Thymus (tissue), 11 donors: ENCODE data around the gene CCDC38. TPM values are rescaled to one million over a fixed set of nuclear protein-coding genes. Genes with fewer than 3 reads are reported as not detected.
"Not testable (repeated sequence)": the region's sequence is repeated elsewhere in the genome, so short reads cannot be mapped to it uniquely, and the experiment has no call there.

Experiments
- DNase-seq, 9 donors: peaks; one replicate each; pipeline ENCODE4 v3.0.0-alpha.2; 2013; ENCODE audit warnings: low spot score in 9 of 9, low read depth in 6 of 9, missing footprints in 1 of 9
- H3K27ac ChIP-seq, 2 donors: one replicate each; pipeline ENCODE4 v1.5.1; 2013; ENCODE audit warnings: control low read depth in 1 of 2, low read depth in 1 of 2, low read length in 1 of 2, mild to moderate bottlenecking in 1 of 2, moderate library complexity in 1 of 2
- H3K27me3 ChIP-seq, 2 donors: one replicate each; pipeline ENCODE4 v1.5.1; 2013; ENCODE audit warnings: low read length in 1 of 2; ENCODE audit not compliant: control insufficient read depth in 2 of 2, insufficient read depth in 1 of 2
- H3K36me3 ChIP-seq, 2 donors: one replicate each; pipeline ENCODE4 v1.5.1; 2013; ENCODE audit warnings: low read length in 1 of 2, mild to moderate bottlenecking in 1 of 2, moderate library complexity in 1 of 2; ENCODE audit not compliant: control insufficient read depth in 2 of 2, insufficient read depth in 2 of 2
- H3K4me1 ChIP-seq, 2 donors: one replicate each; pipeline ENCODE4 v1.5.1; 2013; ENCODE audit warnings: low read length in 2 of 2; ENCODE audit not compliant: control insufficient read depth in 2 of 2, insufficient read depth in 2 of 2
- H3K4me3 ChIP-seq, 2 donors: one replicate each; pipeline ENCODE4 v1.5.1; 2013; ENCODE audit warnings: low read length in 2 of 2, control low read depth in 1 of 2, mild to moderate bottlenecking in 1 of 2
- H3K9me3 ChIP-seq, 2 donors: one replicate each; pipeline ENCODE4 v1.5.1; 2013; ENCODE audit warnings: low read length in 1 of 2, mild to moderate bottlenecking in 1 of 2; ENCODE audit not compliant: control insufficient read depth in 2 of 2, insufficient read depth in 1 of 2
- WGBS: extraction: QIAGEN DNeasy Blood & Tissue Kit; methylation state at CpG from one replicate; pipeline ENCODE4 v1.1.7; 2013; 5-methylcytosine and 5-hydroxymethylcytosine counted together
- polyA plus RNA-seq: library from polyadenylated mRNA; stranded (reverse); fragments of 200-250 nt; gene quantifications from one replicate; pipeline ENCODE4 v1.2.3, GENCODE V29; 2013
- total RNA-seq: library from RNA; stranded (reverse); fragments of 120-200 nt; gene quantifications from one replicate; pipeline ENCODE4 v1.2.4, GENCODE V29; 2013
- donor health status: healthy.

CCDC38 gene
- total and polyA plus RNA-seq, 2 donors, result 0.05 to 0.07 TPM

DNA sequence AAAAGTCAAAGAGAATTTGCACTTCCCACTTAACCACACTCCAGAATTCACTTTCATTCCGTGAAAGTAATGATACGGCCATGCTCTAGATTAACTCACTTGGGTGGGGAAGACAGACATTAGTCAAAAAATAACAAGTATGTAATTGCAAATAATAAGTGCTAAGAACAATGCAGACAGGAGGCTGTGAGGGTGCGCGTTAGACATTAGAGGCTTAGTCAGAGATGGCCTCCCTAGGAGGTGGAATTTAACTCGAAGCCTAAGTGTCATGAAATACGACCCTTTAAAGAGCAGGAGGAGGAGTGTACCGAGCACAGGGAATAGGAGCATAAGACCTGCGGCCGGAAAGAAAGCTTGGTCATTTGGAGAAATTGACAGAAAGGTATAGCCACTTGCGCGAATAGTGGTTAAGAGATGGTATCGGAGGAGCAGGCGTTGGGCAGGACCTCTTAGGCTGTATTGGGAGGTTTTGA is 83.0 kb downstream of the CCDC38 start:
- peaks cover 5 to 20% of the 10 kb centered on the region in 2 donors for H3K27me3 ChIP-seq
- 3% methylated on average over 13 of the region's 13 CpGs for WGBS
- peak overlapping the region; percentile 76 to 87 for H3K4me3 ChIP-seq
- H3K4me1 ChIP-seq, result peaks cover 14 to 15% of the 10 kb centered on the region in 2 donors
- peak overlapping the region; percentile 78 to 81 for H3K27ac ChIP-seq
- peak in 4 of 9 donors; percentile 6 to 23 (median 16) for DNase-seq
- H3K9me3 ChIP-seq, result no peaks in the 10 kb centered on the region
- H3K36me3 ChIP-seq, result peaks cover 4 to 28% of the 10 kb centered on the region in 2 donors

- Histone ChIP-seq H3K36me3 (peaks cover 4 to 26% of the 10 kb centered on the region in 2 donors), H3K4me1 (peaks cover 15 to 16% of the 10 kb centered on the region in 2 donors), H3K27ac (peak within 1 kb of the TSS; percentile 78 to 81), H3K9me3 (no peaks in the 10 kb centered on the region), H3K27me3 (peaks cover 5 to 20% of the 10 kb centered on the region in 2 donors), H3K4me3 (peak within 1 kb of the TSS; percentile 76 to 87)
- DNase-seq, result peak; percentile 86 to 98 (median 94)
- under 1% methylated on average over 54 of the region's 54 CpGs for WGBS
Observed at GRCh38 chr12:95858451-95859343, 83.7 kb downstream of the CCDC38 start, which contains the start of gene SNRPF. Gene SNRPF (plus strand): TSS chr12:95858952. CDS start chr12:95859074, 122 bp downstream.

GRCh38 chr12:95857799-95858198 is 84.6 kb downstream of the CCDC38 start:
- no peak for DNase-seq
- Histone ChIP-seq H3K4me3 (peak overlapping the region in 1 of 2 donors; percentile 76), H3K36me3 (peaks cover 4 to 18% of the 10 kb centered on the region in 2 donors), H3K9me3 (no peaks in the 10 kb centered on the region), H3K27ac (no peak overlapping the region), H3K27me3 (peaks cover 5 to 20% of the 10 kb centered on the region in 2 donors), H3K4me1 (peaks cover 15 to 16% of the 10 kb centered on the region in 2 donors)
- WGBS, result 34% methylated on average over 18 of the region's 18 CpGs

DNA sequence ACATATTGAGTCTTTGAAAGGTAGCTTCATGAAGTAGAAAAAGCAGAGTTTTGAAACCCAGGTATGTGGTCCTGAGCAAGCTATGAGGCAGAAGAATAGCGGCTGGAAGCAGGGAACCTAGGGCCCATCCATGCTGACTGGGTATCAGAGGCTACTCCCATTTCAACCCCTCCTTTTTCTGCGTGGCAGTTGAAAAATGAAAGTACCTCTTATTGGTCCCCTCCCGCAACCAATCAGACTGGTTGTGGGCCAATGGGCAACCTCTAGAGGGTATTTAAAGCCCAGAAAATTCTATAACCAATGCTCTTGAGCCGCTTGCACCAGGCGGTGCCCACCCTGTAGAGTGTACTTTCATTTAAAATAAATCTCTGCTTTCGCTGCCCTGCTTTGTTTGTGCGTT is 85.3 kb downstream of the CCDC38 start:
- WGBS, result 95% methylated on average over 7 of the region's 7 CpGs
- H3K36me3 ChIP-seq, result peaks cover 0 to 12% of the 10 kb centered on the region in 2 donors
- no peak overlapping the region for H3K4me3 ChIP-seq
- peaks cover 15 to 16% of the 10 kb centered on the region in 2 donors for H3K4me1 ChIP-seq
- DNase-seq, result no peak
- peaks cover 5 to 20% of the 10 kb centered on the region in 2 donors for H3K27me3 ChIP-seq
- H3K27ac ChIP-seq, result no peak overlapping the region
- no peaks in the 10 kb centered on the region for H3K9me3 ChIP-seq

DNA sequence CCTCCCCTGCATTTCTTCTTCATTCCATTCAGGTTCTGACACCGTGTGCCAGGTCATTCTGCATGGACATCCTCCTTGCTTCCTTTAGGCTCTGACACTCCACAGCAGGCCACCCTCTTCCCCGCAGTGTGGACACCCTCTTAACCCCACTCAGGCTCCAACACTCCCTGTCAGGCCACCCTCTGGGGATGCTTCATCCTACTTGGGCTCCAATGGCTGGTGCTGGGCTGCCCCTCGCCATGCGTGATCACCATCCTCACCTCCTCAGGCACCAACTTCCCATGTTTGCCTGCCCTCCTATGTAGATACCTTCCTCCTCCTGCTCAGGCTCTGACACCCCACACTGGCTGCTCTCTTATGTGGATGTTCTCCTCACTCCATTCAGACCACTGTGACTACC is 90.3 kb downstream of the CCDC38 start:
- Histone ChIP-seq H3K9me3 (no peaks in the 10 kb centered on the region), H3K27me3 (peaks cover under 1 to 9% of the 10 kb centered on the region in 2 donors), H3K4me1 (peaks cover 0 to 2% of the 10 kb centered on the region in 2 donors), H3K27ac (no peak overlapping the region), H3K4me3 (no peak overlapping the region), H3K36me3 (no peaks in the 10 kb centered on the region)
- WGBS, result 95% methylated on average over 4 of the region's 4 CpGs
- no peak for DNase-seq

GRCh38 chr12:95851606-95852005 is 90.8 kb downstream of the CCDC38 start:
- H3K4me1 ChIP-seq, result peaks cover 0 to 2% of the 10 kb centered on the region in 2 donors
- no peak overlapping the region for H3K4me3 ChIP-seq
- H3K36me3 ChIP-seq, result no peaks in the 10 kb centered on the region
- no peak overlapping the region for H3K27ac ChIP-seq
- DNase-seq, result no peak
- 25% methylated on average over 3 of the region's 3 CpGs for WGBS
- H3K27me3 ChIP-seq, result peaks cover 2 to 7% of the 10 kb centered on the region in 2 donors
- no peaks in the 10 kb centered on the region for H3K9me3 ChIP-seq

GRCh38 chr12:95848575-95849388 is 93.6 kb downstream of the CCDC38 start:
- no peaks in the 10 kb centered on the region for H3K4me1 ChIP-seq
- no peak overlapping the region for H3K4me3 ChIP-seq
- no peak overlapping the region for H3K27ac ChIP-seq
- DNase-seq, result no peak
- no peaks in the 10 kb centered on the region for H3K36me3 ChIP-seq
- H3K9me3 ChIP-seq, result no peaks in the 10 kb centered on the region
- 74% methylated on average over 8 of the region's 8 CpGs for WGBS
- peaks cover 2 to 9% of the 10 kb centered on the region in 2 donors for H3K27me3 ChIP-seq

GRCh38 chr12:95842426-95842825 is 100.0 kb downstream of the CCDC38 start:
- H3K27me3 ChIP-seq, H3K9me3 ChIP-seq, H3K27ac ChIP-seq, H3K4me1 ChIP-seq, DNase-seq, H3K36me3 ChIP-seq, H3K4me3 ChIP-seq: not testable (repeated sequence)
- WGBS, result 68% methylated on average over 7 of the region's 12 CpGs
